Activated naive CD4-positive, alpha-beta T cell treated with anti-CD3 and anti-CD28 coated beads, Interleukin-2, amount 10 ng/mL, durations not matched to agents 7 days and 5 days (primary cell): Measurements from ENCODE around the gene RHOF.
A peak's percentile ranks its signal among the peaks of the same experiment; 100 is the strongest.

ENCODE experiments used
- CTCF ChIA-PET: fragments of 350-600 bp; sonication (Branson Sonifier 250); formaldehyde crosslinking; loops from one replicate; lab custom pipeline; 2021; ENCODE audit warnings: antibody characterized with exemption; lab: Charles Lee
- DNase-seq: peaks from one replicate; pipeline ENCODE4 v3.0.0-alpha.2; 2020
- H3K27ac Mint-ChIP-seq: one replicate; pipeline ENCODE4 v1.8.0; 2021; ENCODE audit warnings: mild to moderate bottlenecking, moderate library complexity, mixed read lengths
- H3K27me3 Mint-ChIP-seq: one replicate; pipeline ENCODE4 v1.8.0; 2021; ENCODE audit warnings: mild to moderate bottlenecking, mixed read lengths
- H3K36me3 Mint-ChIP-seq: one replicate; pipeline ENCODE4 v1.8.0; 2021; ENCODE audit warnings: mixed read lengths
- H3K4me1 Mint-ChIP-seq: one replicate; pipeline ENCODE4 v1.8.0; 2021; ENCODE audit warnings: mixed read lengths
- H3K4me3 Mint-ChIP-seq: one replicate; pipeline ENCODE4 v1.8.0; 2021; ENCODE audit warnings: mild to moderate bottlenecking, moderate library complexity, mixed read lengths
- H3K9me3 Mint-ChIP-seq: one replicate; pipeline ENCODE4 v1.8.0; 2021; ENCODE audit warnings: mixed read lengths

The RHOF gene

DNA sequence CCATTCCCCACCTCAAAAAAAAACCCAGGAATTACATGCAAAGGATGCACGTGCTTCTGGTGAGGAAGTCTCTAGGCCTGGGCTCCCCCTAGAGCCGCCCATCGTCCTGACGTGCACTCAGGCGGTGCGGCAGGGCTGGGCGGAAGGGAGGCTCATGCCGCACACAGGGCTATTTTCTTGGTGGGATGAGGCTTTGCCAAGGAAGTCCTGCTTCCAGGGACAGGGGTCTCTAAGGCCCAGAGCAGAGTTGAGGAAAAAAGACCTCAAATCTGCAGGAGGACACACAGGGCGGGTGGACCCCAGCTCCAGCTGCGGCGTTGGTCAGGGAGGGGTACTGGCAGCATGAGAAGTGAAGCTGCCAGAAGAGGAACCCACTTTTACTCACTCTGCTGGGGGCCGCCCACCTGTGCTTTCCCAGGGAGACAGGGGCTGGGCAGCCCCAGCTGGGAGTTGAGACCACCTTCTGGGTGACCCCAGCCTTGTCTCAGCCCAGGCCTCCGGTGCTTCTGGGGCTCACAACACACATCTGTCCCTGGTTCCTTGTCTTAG, 4.2 kb downstream of the RHOF start:
- Mint-ChIP-seq H3K4me3 (peak overlapping the region; percentile 92), H3K27me3 (no peaks in the 10 kb centered on the region), H3K9me3 (no peaks in the 10 kb centered on the region), H3K36me3 (peaks cover 65% of the 10 kb centered on the region), H3K27ac (peak overlapping the region; percentile 99), H3K4me1 (peaks cover 71% of the 10 kb centered on the region)
- DNase-seq, result peak; percentile 63
- CTCF ChIA-PET, result interaction anchor here (0.9 to 1.4 kb wide), 7 partner anchors 9 to 106 kb away, joined by 3 to 9 read pairs (median 4); no protein-coding TSS in a partner anchor

DNA sequence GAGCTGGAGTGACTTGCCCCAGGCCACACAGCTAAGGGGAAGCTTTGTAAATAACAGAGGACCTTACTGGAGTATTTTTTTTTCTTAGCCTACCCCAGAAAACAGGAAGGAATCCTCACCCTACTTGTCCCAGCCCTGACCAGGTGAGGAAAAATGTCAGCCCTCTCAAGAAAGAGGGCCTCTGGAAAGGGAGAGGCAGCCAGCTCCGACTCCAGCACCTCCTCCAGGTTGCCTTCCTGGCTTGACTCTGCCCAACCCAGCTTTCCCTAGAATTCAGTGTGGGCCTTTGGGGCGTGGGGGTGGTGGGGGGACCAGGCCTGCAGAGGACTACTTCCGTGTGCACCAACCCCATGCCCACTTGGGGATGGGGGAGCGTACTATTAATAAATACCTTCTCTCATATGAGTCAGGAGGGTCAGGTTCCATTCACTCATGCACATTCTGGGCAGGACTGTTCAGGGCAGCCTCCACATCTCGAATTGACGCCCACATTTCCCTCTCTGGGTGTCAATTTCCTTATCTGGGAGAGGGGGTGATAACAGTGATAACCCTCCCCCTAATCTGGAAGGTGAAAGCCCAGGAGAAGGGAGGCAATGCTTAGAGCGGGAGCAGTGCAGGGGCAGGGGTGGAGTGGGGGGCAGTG, 5.2 kb downstream of the RHOF start:
- Mint-ChIP-seq H3K36me3 (peaks cover 69% of the 10 kb centered on the region), H3K4me3 (peak overlapping the region; percentile 92), H3K9me3 (no peaks in the 10 kb centered on the region), H3K27me3 (no peaks in the 10 kb centered on the region), H3K27ac (peak overlapping the region; percentile 99), H3K4me1 (peaks cover 78% of the 10 kb centered on the region)
- CTCF ChIA-PET, result interaction anchor here (1.0 to 5.0 kb wide), 5 partner anchors 11 to 293 kb away, joined by 3 to 35 read pairs (median 4); no protein-coding TSS in a partner anchor
- DNase-seq, result no peak

DNA sequence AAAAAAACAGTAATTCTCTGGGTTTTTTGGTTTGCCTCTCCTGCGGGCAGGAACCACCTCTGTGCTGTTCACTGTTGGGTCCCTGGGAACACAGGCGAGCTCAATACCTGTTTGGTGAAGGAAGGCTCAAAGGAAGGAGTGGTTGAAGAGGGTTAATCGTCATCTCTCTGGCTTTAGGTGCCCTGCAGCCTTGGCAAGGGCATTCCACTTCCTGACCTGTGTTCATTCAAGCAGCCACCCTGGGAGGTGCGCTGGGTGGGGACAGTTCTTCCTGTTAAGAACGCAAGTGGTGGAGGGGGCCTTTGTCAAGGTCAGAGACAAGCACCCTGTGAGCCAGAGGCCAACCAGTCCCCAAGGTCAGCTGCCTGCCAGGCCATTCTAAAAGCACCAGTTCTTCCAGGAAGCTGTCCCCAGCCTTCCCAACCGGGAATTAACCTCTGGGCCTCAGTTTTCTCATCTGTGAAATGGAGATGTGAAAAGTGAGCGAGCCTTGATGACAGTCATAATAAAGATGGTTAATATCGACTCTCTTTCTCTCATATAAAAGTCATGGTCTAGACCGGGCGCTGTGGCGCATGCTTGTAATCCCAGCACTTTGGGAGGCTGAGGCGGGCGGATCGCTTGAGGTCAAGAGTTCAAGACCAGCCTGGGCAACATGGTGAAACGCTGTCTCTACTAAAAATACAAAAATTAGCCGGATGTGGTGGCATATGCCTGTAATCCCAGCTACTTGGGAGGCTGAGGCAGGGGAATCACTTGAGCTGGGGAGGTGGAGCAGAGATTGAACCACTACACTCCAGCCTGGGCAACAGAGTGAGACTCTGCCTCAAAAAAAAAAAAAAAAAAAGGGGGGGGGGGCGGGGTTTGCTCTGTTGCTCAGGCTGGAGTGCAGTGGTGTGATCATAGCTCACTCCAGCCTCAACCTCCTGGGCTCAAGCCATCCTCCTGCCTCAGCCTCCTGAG, 6.1 kb downstream of the RHOF start:
- peak; percentile 66 for DNase-seq
- CTCF ChIA-PET, result interaction anchor here (1.1 to 5.0 kb wide), 4 partner anchors 10 to 294 kb away, joined by 4 to 35 read pairs (median 6); no protein-coding TSS in a partner anchor
- peaks cover 70% of the 10 kb centered on the region for H3K36me3 Mint-ChIP-seq
- no peaks in the 10 kb centered on the region for H3K27me3 Mint-ChIP-seq
- H3K27ac Mint-ChIP-seq, result peak overlapping the region; percentile 99
- peaks cover 86% of the 10 kb centered on the region for H3K4me1 Mint-ChIP-seq
- no peaks in the 10 kb centered on the region for H3K9me3 Mint-ChIP-seq
- peak overlapping the region; percentile 92 for H3K4me3 Mint-ChIP-seq

DNA sequence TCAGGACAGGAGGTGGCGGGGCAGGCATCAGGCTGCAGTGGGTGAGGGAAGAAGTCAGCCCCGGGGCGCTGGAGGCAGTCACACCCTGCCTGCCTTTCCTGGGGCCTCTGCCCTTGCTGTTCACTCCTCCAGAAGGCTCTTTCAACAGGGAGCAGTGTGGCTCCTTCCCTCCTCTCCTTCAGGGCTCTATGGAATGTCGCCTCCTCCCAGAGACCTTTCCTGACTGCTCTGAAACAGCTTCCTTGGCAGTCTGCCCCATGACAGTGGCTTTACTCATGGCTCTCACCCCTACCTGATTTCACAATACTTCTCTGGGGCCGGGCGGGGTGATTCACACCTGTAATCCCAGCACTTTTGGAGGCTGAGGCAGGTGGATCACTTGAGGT, 7.1 kb downstream of the RHOF start:
- Mint-ChIP-seq H3K36me3 (peaks cover 70% of the 10 kb centered on the region), H3K4me3 (peak overlapping the region; percentile 92), H3K27me3 (no peaks in the 10 kb centered on the region), H3K27ac (peak overlapping the region; percentile 99), H3K4me1 (peaks cover 92% of the 10 kb centered on the region), H3K9me3 (no peaks in the 10 kb centered on the region)
- CTCF ChIA-PET, result interaction anchor here (5.0 to 14.1 kb wide), 2 partner anchors 8 to 9 kb away, joined by 35 to 300 read pairs; partner anchors contain the start of gene RHOF
- DNase-seq, result peak; percentile 57

DNA sequence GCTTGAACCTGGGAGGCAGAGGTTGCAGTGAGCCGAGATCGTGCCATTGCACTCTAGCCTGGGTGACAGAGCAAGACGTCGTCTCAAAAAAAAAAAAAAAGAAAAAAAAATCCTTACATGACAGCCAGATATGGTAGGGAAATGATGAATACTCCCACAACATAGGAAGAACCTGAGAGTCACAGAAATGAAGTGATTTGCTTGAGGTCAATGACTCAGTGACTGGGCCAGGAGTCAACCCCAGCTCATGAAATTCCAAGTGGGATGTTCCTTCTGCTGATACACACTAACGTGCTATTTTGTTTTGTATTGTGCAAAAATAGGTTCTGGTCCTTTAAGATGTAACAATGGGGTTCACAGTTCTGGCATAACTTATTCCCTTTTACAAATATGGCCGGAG, 9.0 kb downstream of the RHOF start:
- peaks cover 57% of the 10 kb centered on the region for H3K36me3 Mint-ChIP-seq
- H3K4me1 Mint-ChIP-seq, result peaks cover 79% of the 10 kb centered on the region
- DNase-seq, result no peak
- no peaks in the 10 kb centered on the region for H3K9me3 Mint-ChIP-seq
- CTCF ChIA-PET, result interaction anchor here (0.6 to 14.1 kb wide), 5 partner anchors 7 to 104 kb away, joined by 3 to 300 read pairs (median 4); partner anchors contain the start of genes PSMD9 and RHOF
- peak overlapping the region; percentile 99 for H3K27ac Mint-ChIP-seq
- H3K4me3 Mint-ChIP-seq, result peak overlapping the region; percentile 51
- no peaks in the 10 kb centered on the region for H3K27me3 Mint-ChIP-seq

DNA sequence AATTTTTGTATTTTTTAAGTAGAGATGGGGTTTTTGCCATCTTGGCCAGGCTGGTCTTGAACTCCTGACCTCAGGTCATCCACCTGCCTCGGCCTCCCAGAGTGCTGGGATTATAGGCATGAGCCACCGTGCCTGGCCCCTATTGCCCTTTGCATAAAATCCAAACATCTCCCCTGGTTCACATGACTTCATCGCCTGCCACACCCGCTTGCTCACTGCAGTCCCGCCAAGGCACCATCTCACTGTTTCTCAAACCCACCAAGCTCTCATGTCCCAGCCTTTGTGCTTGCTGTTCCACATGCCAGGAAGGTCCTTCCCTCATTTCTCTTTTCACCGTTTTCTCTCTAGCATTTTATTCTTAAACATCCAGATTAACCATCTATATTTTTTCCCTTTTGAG, 9.7 kb downstream of the RHOF start:
- Mint-ChIP-seq H3K27me3 (no peaks in the 10 kb centered on the region), H3K4me1 (peaks cover 74% of the 10 kb centered on the region), H3K27ac (peak overlapping the region; percentile 99), H3K4me3 (peak overlapping the region; percentile 40), H3K36me3 (peaks cover 58% of the 10 kb centered on the region), H3K9me3 (no peaks in the 10 kb centered on the region)
- CTCF ChIA-PET, result interaction anchor here (0.9 to 14.1 kb wide), 5 partner anchors 7 to 104 kb away, joined by 3 to 300 read pairs (median 5); partner anchors contain the start of genes PSMD9 and RHOF
- DNase-seq, result no peak

DNA sequence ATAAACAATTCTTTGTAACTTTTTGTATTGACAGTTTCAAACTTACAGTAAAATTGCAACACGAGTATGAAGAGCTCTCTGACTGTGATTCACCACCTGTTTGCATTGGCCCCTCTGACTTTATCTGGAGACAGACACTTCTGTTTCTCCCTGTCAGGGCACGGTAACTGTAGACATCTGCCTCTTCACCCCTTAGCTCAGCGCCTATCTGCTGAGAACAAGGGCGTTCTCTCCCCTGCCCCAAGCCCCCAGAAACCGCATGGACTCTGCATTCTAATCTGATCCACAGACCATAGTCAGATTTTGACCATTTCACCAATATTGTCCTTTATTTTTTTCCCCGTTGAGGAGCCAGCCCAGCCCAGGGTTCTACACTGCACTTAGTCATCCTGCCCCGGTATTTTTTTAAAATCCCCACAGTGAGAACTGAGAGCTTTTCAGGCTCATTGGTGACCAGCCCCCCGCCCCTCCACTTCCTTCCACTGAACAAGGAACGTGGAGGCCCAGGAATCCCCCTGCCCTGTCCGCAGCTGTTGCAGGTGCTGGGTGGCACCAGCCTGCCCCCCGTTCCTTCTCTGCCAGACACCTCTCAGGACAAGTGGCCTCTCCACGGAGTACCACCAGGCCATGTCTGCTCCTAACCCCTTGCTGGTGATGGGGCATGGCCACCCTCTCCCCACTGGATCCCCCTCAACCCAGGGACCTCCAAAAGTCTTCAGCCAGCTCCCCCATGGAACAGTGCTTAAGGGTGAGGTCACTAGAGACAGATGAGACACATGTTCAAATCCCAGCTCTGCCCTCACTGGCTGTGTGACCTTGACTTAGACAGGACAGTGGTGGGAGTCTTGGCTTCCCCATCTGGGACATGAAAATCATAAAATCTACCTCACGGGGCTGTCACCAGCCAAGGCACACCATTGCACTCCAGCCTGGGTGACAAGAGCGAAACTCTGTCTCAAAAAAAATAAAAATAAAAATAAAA, 11.2 kb downstream of the RHOF start:
- H3K36me3 Mint-ChIP-seq, result peaks cover 51% of the 10 kb centered on the region
- DNase-seq, result peak; percentile 64
- CTCF ChIA-PET, result interaction anchor here (0.7 to 14.1 kb wide), 7 partner anchors 9 to 111 kb away, joined by 3 to 300 read pairs (median 5); partner anchors contain the start of gene RHOF
- H3K27me3 Mint-ChIP-seq, result no peaks in the 10 kb centered on the region
- peak overlapping the region; percentile 58 for H3K4me3 Mint-ChIP-seq
- H3K27ac Mint-ChIP-seq, result peak overlapping the region; percentile 90
- H3K9me3 Mint-ChIP-seq, result no peaks in the 10 kb centered on the region
- H3K4me1 Mint-ChIP-seq, result peaks cover 65% of the 10 kb centered on the region

DNA sequence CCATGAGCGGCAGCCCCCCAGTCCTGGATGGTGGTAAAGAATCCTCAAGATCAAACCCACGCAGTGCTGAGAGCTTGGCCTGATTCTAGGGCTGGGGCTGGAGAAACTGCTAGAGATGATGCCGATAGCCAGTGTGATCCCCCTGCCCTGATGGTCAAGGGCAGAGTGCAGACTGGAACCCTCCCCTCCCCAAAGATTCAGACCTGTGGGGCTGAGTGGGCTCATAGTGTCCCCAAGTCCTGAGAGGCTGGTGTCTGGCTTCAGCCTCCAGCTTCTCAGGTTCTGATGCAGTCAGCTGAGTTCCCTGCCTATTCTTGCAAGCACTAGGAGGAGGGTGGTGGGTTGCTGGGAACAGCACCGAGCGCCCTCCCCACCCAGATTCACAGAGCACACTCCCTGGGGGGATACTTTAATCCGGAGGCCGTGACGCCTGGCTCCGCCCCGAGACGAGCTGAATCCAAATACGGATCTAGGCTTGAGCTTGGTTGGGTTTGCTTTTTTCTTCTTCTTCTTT, 11.9 kb downstream of the RHOF start:
- Mint-ChIP-seq H3K4me3 (peak overlapping the region; percentile 58), H3K36me3 (peaks cover 44% of the 10 kb centered on the region), H3K27me3 (no peaks in the 10 kb centered on the region), H3K9me3 (no peaks in the 10 kb centered on the region), H3K4me1 (peaks cover 60% of the 10 kb centered on the region), H3K27ac (peak overlapping the region; percentile 90)
- DNase-seq, result no peak
- CTCF ChIA-PET, result interaction anchor here (0.7 to 14.1 kb wide), 6 partner anchors 9 to 112 kb away, joined by 3 to 300 read pairs (median 4); partner anchors contain the start of gene RHOF

DNA sequence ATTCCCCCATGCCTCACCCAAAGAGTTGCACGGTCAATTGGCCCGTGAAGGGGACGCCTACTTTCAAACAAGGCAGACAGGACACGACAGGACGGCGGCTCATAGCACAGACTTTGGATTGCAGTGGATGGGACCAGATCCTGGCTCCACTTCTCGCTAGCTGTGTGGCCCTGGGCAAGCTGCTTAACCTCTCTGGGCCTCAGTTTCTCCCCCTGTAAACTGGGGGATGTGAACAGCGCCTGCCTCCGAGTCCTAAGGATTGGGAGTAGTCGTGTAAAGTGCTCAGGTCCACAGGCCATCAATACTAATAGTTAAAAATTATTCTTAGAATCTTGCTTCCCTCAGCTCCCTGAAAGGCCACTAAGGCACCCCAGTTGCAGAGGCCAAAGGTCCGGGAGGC, 13.1 kb downstream of the RHOF start:
- H3K36me3 Mint-ChIP-seq, result peaks cover 38% of the 10 kb centered on the region
- H3K4me3 Mint-ChIP-seq, result no peak overlapping the region
- H3K27ac Mint-ChIP-seq, result no peak overlapping the region
- no peaks in the 10 kb centered on the region for H3K27me3 Mint-ChIP-seq
- CTCF ChIA-PET, result interaction anchor here (0.6 to 14.1 kb wide), 4 partner anchors 9 to 98 kb away, joined by 3 to 300 read pairs (median 3); partner anchors contain the start of gene RHOF
- no peak for DNase-seq
- H3K9me3 Mint-ChIP-seq, result no peaks in the 10 kb centered on the region
- peaks cover 56% of the 10 kb centered on the region for H3K4me1 Mint-ChIP-seq

DNA sequence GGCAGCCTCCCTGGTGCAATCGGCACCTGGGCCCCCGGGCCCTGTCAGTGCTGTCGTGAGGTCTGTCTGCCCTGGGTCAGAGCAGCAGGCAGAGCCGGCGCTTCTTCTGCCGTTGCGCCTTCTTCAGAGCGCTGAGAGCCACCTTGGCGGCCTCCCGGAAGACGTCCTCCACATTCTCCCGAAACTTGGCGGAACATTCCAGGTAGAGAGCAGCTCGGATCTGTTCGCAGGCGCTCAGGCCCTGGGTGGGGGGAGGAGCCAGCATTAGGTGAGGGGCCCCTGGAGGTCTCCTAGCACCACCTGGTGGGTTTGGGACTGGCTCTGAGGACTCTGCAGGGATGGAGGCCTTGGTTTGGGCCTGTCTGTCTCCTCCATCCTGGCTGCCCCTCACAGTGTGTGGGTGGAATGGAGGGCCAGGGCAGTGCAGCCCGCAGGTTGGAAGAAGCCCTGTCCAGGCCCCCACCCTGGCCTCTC, 14.0 kb downstream of the RHOF start:
- H3K36me3 Mint-ChIP-seq, result peaks cover 33% of the 10 kb centered on the region
- no peak for DNase-seq
- H3K27me3 Mint-ChIP-seq, result no peaks in the 10 kb centered on the region
- H3K4me3 Mint-ChIP-seq, result no peak overlapping the region
- H3K27ac Mint-ChIP-seq, result peak overlapping the region; percentile 28
- no peaks in the 10 kb centered on the region for H3K9me3 Mint-ChIP-seq
- H3K4me1 Mint-ChIP-seq, result peaks cover 48% of the 10 kb centered on the region
- CTCF ChIA-PET, result interaction anchor here (0.6 to 14.1 kb wide), 6 partner anchors 7 to 284 kb away, joined by 3 to 300 read pairs (median 4); partner anchors contain the start of genes PSMD9 and RHOF

DNA sequence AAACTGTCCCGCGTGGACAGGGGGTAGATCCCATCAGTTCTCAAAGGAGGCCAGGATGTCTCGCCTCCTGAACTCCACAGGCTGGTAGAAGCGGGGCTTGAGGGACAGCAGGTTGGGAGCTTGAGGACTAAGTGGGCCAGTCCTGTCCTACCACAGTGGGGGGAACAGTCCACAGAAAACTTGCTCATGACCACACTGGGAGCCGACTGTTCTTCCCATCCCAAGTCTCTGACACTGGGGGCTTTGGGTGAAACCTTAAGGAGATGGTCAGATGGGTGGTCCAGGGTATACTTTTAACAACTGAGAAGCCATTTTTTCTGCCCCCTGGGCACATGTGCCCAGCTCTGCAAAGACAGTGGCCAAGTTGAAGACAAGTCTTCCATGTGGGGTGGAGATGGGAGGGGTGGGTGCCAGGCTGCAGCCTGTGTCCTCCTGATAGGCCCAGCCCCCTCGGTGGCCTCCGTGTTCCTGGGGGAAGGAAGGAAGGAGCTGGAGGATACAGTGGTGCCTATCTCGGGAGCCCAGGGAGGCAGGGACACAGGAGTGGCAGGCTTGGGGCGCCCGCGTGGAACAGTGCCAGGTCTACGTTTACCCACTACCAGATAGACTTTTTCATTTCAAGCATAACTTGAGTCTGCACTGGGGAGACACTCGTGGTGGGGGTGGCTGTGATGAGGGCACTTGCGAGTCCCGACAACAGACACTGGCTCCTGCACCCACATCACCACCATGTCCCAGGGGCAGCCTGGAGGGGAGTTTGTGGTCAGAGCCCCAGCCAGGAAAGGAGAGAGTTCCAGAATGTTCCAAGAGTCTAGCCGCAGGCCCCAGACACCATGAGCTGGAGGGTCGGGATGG, 14.7 kb downstream of the RHOF start:
- H3K27ac Mint-ChIP-seq, result peak overlapping the region; percentile 28
- no peaks in the 10 kb centered on the region for H3K27me3 Mint-ChIP-seq
- no peaks in the 10 kb centered on the region for H3K9me3 Mint-ChIP-seq
- H3K36me3 Mint-ChIP-seq, result peaks cover 30% of the 10 kb centered on the region
- CTCF ChIA-PET, result interaction anchor here (1.3 to 14.1 kb wide), 4 partner anchors 7 to 110 kb away, joined by 3 to 300 read pairs (median 20); partner anchors contain the start of genes PSMD9 and RHOF
- peaks cover 41% of the 10 kb centered on the region for H3K4me1 Mint-ChIP-seq
- H3K4me3 Mint-ChIP-seq, result no peak overlapping the region
- no peak for DNase-seq
